Skeletal muscle satellite cell (primary cell): ENCODE data around the gene CARM1.
"Not testable (repeated sequence)": the region's sequence is repeated elsewhere in the genome, so short reads cannot be mapped to it uniquely, and the experiment has no call there.

ENCODE experiments used
- H3K27me3 ChIP-seq: 2 replicates; pipeline ENCODE4 v1.7.0; 2013; ENCODE audit warnings: low read length; ENCODE audit not compliant: control insufficient read depth, insufficient read depth
- H3K36me3 ChIP-seq: 2 replicates; pipeline ENCODE4 v1.7.0; 2013; ENCODE audit warnings: mild to moderate bottlenecking, control low read depth, low read length; ENCODE audit not compliant: insufficient read depth
- H3K4me1 ChIP-seq: 2 replicates; pipeline ENCODE4 v1.7.0; 2013; ENCODE audit warnings: low read length; ENCODE audit not compliant: control insufficient read depth, insufficient read depth
- H3K4me2 ChIP-seq: 2 replicates; pipeline ENCODE4 v1.7.0; 2013; ENCODE audit warnings: mild to moderate bottlenecking, low read length
- H3K4me3 ChIP-seq: 2 replicates; pipeline ENCODE4 v1.7.0; 2013; ENCODE audit warnings: low read length
- H3K9ac ChIP-seq: 2 replicates; pipeline ENCODE4 v1.7.0; 2013; ENCODE audit warnings: mild to moderate bottlenecking, low read depth, low read length, moderate library complexity
- H3K9me3 ChIP-seq: replicated peaks from 2 replicates; pipeline ENCODE4 v1.7.0; 2013; ENCODE audit warnings: mild to moderate bottlenecking, control low read depth, low read length

The CARM1 gene

GRCh38 chr19:10868872-10869547, 2.3 kb upstream of the CARM1 start:
- Histone ChIP-seq H3K9ac (no peak overlapping the region), H3K36me3 (no peaks in the 10 kb centered on the region), H3K9me3 (no peaks in the 10 kb centered on the region), H3K27me3 (no peaks in the 10 kb centered on the region), H3K4me3 (no peak overlapping the region), H3K4me1 (peaks cover 8% of the 10 kb centered on the region), H3K4me2 (no peak overlapping the region)

DNA sequence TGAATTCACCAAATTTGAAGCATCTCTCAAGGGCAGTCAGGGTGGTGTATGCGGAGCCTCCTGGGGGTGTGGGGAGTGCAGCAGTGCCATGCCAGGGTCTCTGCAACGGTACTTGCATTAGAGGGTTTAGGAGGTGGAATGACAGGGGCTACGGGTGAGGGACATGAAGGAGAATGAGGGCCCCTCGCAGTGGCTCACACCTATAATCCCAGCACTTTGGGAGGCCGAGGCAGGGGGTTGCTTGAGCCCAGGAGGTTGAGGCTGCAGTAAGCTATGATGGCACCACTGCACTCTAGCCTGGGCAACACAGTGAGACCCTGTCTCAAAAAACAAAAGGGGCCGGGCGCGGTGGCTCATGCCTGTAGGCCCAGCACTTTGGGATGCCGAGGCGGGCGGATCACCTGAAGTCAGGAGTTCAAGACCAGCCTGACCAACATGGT, 1.5 kb upstream of the CARM1 start:
- not testable (repeated sequence) for H3K9me3 ChIP-seq, H3K4me2 ChIP-seq, H3K27me3 ChIP-seq, H3K4me1 ChIP-seq, H3K4me3 ChIP-seq, H3K9ac ChIP-seq, H3K36me3 ChIP-seq

GRCh38 chr19:10870501-10870954, 825 bp upstream of the CARM1 start:
- Histone ChIP-seq H3K36me3 (no peaks in the 10 kb centered on the region), H3K4me3 (peak overlapping the region; percentile 68), H3K4me1 (peaks cover 4% of the 10 kb centered on the region), H3K9ac (peak overlapping the region; percentile 69), H3K9me3 (no peaks in the 10 kb centered on the region), H3K27me3 (no peaks in the 10 kb centered on the region), H3K4me2 (peak overlapping the region; percentile 85)

GRCh38 chr19:10871711-10872545, 575 bp downstream of the CARM1 start:
- peaks cover 13% of the 10 kb centered on the region for H3K4me1 ChIP-seq
- no peaks in the 10 kb centered on the region for H3K27me3 ChIP-seq
- H3K4me3 ChIP-seq: peak overlapping the region; percentile 82
- H3K9ac ChIP-seq: peak overlapping the region; percentile 81
- no peaks in the 10 kb centered on the region for H3K36me3 ChIP-seq
- peak overlapping the region; percentile 84 for H3K4me2 ChIP-seq
- H3K9me3 ChIP-seq: no peaks in the 10 kb centered on the region

GRCh38 chr19:10872546-10873107, 1.3 kb downstream of the CARM1 start:
- Histone ChIP-seq H3K9me3 (no peaks in the 10 kb centered on the region), H3K27me3 (no peaks in the 10 kb centered on the region), H3K4me2 (peak overlapping the region; percentile 84), H3K36me3 (no peaks in the 10 kb centered on the region), H3K4me1 (peaks cover 16% of the 10 kb centered on the region), H3K9ac (peak overlapping the region; percentile 81), H3K4me3 (peak overlapping the region; percentile 82)

DNA sequence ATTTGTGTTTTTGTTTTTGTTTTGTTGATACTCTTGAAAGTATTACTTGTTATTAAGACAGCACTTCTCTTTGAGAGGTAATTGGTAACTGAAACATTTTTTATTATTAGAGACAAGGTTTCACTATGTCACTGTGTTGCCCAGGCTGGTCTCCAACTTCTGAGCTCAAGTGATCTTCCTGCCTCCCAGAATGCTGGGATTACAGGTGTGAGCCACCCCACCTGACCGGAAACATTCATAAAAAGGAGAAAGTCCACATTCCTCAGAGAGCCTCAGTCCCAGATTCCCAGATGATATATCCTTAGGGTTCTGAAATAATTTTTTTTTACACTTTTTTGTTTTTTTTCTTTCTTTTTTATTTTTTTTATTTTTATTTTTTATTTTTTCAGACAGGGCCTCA, 2.7 kb downstream of the CARM1 start:
- H3K27me3 ChIP-seq: no peaks in the 10 kb centered on the region
- no peak overlapping the region for H3K4me2 ChIP-seq
- no peak overlapping the region for H3K9ac ChIP-seq
- no peaks in the 10 kb centered on the region for H3K9me3 ChIP-seq
- H3K4me3 ChIP-seq: no peak overlapping the region
- no peaks in the 10 kb centered on the region for H3K36me3 ChIP-seq
- H3K4me1 ChIP-seq: peaks cover 16% of the 10 kb centered on the region

GRCh38 chr19:10876459-10877240, 5.3 kb downstream of the CARM1 start:
- Histone ChIP-seq H3K36me3 (no peaks in the 10 kb centered on the region), H3K4me3 (no peak overlapping the region)

GRCh38 chr19:10877608-10878007, 6.3 kb downstream of the CARM1 start:
- not testable (repeated sequence) for H3K9me3 ChIP-seq, H3K27me3 ChIP-seq, H3K9ac ChIP-seq, H3K36me3 ChIP-seq, H3K4me2 ChIP-seq, H3K4me3 ChIP-seq
- peaks cover 18% of the 10 kb centered on the region for H3K4me1 ChIP-seq

More at GRCh38 chr19:10876459-10877240, 5.3 kb downstream of the CARM1 start:
- no peaks in the 10 kb centered on the region for H3K9me3 ChIP-seq
- peak overlapping the region; percentile 7 for H3K9ac ChIP-seq
- H3K4me1 ChIP-seq: peaks cover 13% of the 10 kb centered on the region
- H3K4me2 ChIP-seq: peak overlapping the region; percentile 39
- H3K27me3 ChIP-seq: no peaks in the 10 kb centered on the region

- Histone ChIP-seq H3K27me3 (no peaks in the 10 kb centered on the region), H3K9ac (peak overlapping the region; percentile 44), H3K4me1 (peaks cover 18% of the 10 kb centered on the region), H3K4me3 (no peak overlapping the region), H3K4me2 (peak overlapping the region; percentile 53), H3K9me3 (no peaks in the 10 kb centered on the region), H3K36me3 (no peaks in the 10 kb centered on the region)
Measured at GRCh38 chr19:10878253-10878652, 6.9 kb downstream of the CARM1 start.

GRCh38 chr19:10881403-10882107, 10.2 kb downstream of the CARM1 start:
- no peaks in the 10 kb centered on the region for H3K36me3 ChIP-seq
- H3K4me1 ChIP-seq: peaks cover 30% of the 10 kb centered on the region
- H3K27me3 ChIP-seq: no peaks in the 10 kb centered on the region
- no peak overlapping the region for H3K4me3 ChIP-seq
- no peaks in the 10 kb centered on the region for H3K9me3 ChIP-seq
- H3K9ac ChIP-seq: no peak overlapping the region
- no peak overlapping the region for H3K4me2 ChIP-seq
